Measurements from ENCODE around the gene ITPRIPL2.

ITPRIPL2 gene

DNA sequence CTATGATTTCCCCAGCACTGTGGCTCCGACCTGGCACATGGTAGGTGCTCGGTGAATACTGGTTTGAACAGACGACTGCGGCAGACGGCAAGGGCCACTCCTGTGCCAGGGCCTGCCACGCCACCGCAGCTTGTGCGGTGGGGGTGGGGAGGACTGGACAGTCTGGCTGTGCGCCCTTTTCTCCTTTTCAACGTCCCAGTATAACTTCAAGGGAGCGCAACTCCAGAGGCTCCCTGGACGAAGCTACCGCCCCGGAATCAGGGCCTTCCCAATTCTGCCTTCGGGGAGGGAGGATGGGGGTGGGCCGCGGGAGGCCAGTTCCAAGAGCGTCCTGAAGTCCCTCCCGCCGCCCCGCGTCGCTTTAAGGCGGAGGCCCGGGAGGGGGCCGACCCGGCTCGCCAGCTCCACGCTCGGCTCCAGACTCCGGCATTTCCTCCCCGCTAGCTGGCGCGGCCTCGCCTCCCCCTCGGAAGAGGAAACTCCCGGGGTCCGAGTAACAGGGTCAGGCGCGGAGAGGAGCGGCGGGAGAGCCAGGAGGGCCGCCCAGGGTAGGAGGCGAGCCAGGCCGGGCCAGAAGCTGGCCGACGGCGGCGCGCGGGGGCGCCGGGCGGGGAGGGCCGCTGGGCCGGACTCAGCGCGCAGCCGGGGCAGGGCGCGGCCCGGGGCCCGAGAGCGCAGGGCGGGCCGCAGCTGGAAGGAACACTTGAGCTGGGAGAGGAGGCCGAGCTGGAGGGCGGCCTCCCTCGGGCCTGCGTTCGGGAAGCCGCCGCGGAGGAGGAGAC, at the start of gene ITPRIPL2:
ITPRIPL2 (plus strand) TSS at position 388 of the 782 bp plus-strand sequence. CDS start 498 bp downstream, outside the sequence.
- peak; percentile 92 for DNase-seq

DNA sequence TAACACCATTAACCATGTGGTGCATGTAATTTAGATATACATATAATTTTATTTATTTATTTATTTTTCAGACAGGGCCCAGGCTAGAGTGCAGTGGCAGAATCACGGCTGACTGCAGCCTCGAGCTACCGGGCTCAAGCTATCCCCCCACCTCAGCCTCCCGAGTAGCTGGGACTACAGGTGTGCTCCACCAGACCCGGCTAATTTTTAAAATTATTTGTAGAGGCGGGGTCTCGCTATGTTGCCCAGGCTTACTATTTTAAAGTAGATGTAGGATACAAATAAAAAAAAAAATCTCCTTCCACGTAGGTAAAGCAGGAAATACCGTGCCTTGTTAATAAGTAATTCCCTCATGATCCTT, 46.8 kb upstream of the ITPRIPL2 start:
- no peak for DNase-seq

DNA sequence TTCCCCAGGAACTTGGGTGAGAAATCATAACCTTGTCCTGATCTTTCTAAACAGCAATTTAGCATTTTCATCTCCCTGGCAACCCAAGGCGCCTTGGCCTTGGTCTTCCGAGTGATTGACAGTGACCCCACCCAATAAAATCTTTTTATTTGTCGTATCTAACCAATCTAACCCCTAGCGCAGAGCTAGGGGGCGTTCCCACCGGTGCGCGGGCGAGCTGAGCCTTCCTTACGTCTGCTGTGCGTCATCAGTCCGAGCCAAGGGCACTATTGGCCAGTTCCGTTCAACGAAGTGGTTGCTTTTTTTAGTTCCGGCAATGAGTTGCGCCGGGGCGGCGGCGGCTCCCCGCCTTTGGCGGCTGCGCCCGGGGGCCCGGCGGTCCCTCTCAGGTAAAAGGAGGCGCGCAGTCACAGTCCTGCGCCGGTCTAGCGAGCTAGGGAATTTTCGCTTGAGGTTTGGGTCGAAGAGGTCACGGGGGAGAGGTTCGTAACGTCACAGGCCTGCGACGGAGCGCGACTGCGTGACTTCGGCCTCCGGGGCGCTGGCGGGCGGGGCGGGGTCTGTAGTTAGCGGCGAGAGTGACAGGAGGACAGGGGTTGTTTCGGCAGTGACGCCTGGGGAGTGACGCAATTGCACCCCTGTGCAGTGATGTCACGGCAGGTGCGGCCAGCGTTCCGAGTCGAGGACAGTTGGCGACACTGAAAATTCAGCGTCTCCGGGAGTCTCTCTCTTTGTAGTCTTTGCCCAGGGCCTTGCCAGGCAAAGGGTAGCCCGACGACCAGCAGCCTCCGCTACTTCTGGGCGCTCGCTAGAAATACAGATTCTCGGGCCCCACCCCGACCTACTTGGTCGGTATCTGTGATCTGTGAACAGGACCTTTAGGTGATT, 46.2 kb upstream of the ITPRIPL2 start, which contains the start of gene COQ7:
COQ7 (plus strand) TSS at position 266 of the 888 bp plus-strand sequence; CDS start at position 317, 51 bp downstream.
- DNase-seq: peak; percentile 99

DNA sequence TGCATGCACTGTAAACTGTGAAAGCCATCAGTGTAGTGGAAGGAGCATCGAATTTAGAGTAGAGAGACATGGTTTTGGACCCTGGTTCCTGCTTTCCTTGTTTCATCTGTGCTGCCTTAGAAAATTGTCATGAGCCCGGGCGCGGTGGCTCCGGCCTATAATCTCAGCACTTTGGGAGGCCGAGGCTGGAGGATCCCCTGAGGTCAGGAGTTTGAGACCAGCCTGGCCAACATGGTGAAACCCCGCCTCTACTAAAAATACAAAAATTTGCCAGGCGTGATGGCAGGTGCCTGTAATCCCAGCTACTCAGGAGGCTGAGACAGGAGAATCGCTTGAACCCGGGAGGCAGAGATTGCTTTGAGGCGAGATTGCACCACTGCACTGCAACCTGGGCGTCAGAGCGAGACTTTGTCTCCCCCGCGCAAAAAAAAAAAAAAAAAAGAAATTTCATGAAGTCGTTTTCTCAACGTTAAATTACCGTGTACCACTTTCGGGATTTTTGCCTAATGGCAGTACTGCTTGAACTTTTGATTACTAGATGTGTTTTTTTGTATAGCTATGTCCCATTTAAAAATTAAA, 45.4 kb upstream of the ITPRIPL2 start:
- DNase-seq: no peak

DNA sequence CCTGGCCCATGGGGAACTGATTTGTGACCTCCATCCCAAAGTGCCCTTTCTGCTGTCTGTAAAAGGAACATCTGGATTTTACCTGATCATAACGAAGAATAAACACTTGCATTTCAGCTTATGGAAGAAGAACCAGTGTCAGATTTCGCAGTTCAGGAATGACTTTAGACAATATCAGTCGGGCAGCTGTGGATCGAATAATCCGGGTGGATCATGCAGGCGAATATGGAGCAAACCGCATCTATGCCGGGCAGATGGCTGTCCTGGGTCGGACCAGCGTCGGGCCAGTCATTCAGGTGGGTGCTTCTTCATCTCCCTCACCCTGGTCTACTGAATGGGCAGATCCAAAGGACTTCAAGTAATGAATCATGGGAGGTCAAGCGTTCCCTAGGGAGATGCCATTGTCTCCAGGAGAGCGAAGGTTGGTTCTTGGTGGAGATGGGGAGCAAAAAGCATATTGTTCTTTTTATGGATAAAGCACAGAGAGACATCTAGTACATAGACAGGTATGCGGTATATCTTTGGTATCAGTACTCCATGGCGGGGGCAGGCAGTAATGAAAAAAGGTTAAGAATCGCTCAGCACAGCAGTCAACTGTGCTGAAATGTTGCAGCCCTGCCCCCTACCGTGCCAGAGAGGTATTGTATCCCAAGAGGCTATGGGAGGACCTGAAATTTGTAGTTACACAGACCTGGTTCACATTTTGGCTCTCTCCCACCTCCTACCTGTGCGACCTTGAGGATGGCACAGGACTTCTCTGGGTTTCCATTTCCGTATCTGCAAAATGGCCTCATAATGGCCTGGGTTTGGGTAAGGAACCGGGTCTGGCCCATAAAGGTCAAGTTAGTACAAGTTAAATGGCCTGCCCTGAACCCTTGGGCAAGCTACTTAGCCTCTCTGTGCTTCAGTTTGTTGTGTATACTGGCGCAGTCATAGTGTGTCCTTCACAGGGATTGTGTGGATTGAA, 41.7 kb upstream of the ITPRIPL2 start:
- no peak for DNase-seq

DNA sequence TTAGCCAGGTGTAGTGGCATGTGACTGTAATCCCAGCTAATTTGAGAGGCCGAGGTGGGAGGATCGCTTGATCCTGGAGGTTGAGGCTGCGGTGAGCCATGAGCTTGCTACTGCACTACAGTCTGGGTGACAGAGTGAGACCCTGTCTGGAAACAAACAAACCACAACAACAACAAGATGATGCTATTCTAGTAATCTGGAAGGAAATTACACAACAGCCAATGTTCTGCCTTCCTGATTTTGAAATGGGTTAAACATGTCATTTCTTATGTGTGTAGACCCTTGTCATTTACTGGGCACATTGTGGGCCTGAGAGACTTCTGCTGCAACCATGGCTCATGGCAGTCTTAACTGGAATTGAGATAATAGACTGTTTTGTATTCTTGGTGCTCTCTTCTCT, 40.4 kb upstream of the ITPRIPL2 start:
- no peak for DNase-seq

- DNase-seq: no peak
Observed at GRCh38 chr16:19073863-19074262, 39.9 kb upstream of the ITPRIPL2 start.

DNA sequence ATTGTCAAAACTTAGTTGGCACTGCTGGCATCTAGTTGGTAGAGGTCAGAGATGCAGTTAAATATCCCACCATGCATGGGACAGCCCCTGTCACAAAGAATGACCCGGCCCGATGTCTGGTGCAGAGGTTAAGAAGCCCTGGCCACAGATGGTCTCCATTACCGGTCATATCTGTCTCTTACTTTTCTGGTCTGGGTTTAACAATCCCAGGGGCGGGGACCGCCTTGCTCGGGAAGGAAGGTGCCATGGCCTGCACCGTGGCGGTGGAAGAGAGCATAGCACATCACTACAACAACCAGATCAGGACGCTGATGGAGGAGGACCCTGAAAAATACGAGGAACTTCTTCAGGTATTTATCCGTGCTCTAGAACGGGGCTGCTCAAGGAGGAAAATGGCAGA, 38.3 kb upstream of the ITPRIPL2 start:
- no peak for DNase-seq

GRCh38 chr16:19077879-19078278, 35.9 kb upstream of the ITPRIPL2 start:
- DNase-seq: no peak

- DNase-seq: no peak
Observed at GRCh38 chr16:19083670-19084069, 30.1 kb upstream of the ITPRIPL2 start.

GRCh38 chr16:19084139-19084538, 29.6 kb upstream of the ITPRIPL2 start:
- DNase-seq: no peak

DNA sequence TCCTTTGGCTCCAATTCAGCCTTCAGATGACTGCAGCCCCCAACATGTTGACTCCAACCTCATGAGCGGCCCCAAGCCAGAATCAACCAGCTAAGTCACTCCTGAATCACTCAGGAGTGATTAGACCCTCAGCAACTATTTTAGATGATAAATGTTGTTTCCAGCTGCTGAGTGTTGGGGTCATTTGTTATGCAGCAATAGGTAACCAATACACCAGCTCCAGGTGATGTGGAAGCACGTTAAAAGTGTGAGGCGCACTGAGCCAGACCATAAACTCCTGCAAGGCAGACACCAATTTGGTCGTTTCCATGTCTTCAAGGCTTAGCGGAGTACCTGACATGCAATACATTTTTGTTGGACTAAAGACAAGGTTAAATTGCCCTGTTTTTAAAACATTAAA, 28.9 kb upstream of the ITPRIPL2 start:
- DNase-seq: no peak

- DNase-seq: no peak
Observed at GRCh38 chr16:19085679-19086200, 28.0 kb upstream of the ITPRIPL2 start.

- DNase-seq: peak; percentile 93
Observed at GRCh38 chr16:19086322-19087199, 27.2 kb upstream of the ITPRIPL2 start.

GRCh38 chr16:19088341-19088916, 25.3 kb upstream of the ITPRIPL2 start:
- no peak for DNase-seq

- no peak for DNase-seq
Observed at GRCh38 chr16:19089410-19089955, 24.3 kb upstream of the ITPRIPL2 start.

- DNase-seq: no peak
Observed at GRCh38 chr16:19090916-19091315, 22.8 kb upstream of the ITPRIPL2 start.

DNA sequence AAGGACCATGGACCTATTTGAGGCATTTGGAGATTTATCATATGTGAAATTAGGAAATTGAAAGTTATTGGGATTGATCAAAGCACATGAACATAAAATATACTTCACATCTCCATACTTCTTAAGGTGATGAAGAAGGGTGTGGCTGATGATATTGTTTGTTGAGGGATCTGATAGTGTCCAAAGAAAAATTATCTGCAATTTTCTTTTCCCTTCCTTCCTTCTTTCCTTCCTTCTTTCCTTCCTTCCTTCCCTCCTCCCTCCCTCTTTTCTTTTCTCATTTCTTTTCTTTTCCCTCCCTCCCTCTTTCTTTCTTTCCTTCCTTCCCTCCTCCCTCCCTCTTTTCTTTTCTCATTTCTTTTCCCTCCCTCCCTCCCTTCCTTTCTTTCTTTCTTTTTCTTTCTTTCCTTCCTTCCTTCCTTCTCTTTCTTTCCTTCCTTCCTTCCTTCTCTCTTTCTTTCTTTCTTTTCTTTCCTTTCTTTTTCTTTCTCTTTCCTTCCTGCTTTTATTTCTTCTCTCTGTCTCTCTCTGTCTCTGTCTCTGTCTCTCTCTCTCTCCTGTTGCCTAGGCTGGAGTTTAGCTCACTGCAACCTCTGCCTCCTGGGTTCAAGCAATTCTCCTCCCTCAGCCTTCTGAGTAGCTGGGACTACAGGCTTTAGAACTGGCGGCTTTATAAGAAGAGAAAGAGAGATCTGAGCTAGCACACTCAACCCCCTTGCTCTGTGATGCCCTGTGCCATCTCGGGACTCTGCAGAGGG, 20.9 kb upstream of the ITPRIPL2 start:
- DNase-seq: no peak
